Measurements from ENCODE around the gene PACSIN3.

The PACSIN3 gene

DNA sequence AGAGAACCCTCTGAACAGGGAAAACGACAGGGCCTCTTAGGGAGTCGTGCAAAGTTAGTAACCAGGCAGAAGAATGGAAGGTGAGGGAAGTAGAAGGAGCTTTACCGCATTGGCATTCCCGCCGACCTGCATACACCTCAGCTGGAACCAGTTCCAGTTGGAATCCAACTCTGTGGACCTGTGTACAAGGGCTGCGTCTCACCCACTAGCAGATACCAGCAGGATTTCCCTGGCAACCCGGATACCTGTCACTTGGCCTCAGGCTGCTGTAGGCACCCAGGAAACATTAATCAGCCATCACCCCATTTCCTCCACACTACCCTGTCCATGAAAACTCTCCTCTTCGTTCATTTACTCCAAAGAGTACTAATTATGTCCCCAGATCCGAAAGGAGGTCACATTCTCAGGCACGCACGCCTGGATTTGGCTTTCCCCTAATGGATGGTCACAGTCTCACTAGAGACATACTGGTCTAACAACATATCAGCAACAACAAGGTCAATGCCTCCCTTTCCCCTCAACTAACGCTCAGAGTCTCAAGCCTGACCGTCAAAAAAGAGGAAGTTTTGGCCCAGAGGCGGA, 10.4 kb downstream of the PACSIN3 start:
- no peak for DNase-seq

- DNase-seq = no peak
Measured at GRCh38 chr11:47172740-47173336, 13.4 kb downstream of the PACSIN3 start.

- DNase-seq = no peak
Measured at GRCh38 chr11:47171856-47172255, 14.4 kb downstream of the PACSIN3 start.

DNA sequence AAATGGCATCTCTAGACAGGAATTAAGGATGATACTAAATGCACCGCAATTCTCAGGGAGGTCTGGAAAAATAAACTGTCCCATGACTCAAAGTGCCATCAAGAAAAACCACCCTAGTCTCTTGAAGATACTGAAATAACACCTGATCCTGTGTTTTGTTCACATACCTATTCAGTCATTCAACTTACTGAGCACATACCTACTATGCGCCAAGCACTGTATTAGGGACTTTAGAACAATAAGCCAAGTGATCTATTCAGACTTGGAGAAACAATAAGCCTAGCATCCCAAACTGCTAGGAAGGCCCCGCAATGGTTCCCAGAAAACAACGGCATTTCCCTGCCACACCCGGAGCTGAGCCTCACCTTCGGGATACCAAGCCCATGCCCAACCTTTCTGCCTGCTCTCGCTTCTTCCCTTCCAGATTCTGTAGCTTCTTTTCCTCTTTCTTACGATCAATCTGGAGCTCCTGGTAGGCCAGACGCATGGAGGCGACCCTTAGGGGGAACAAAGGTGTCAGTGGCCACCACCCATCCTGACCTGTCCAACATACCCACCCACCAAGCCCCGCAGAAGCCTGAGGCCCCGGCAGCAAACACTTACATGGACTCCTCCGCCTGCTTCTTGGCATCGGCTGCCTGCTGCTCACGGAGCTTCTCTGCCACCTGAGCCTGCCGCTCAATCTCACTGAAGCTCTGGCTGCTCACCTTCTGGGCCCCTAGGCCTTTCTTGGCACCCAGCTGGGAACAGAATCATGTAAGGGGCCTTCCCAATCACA, 15.0 kb downstream of the PACSIN3 start:
- no peak for DNase-seq

GRCh38 chr11:47166368-47166767, 19.9 kb downstream of the PACSIN3 start:
- DNase-seq = no peak

- DNase-seq = no peak
Measured at GRCh38 chr11:47165253-47165840, 20.9 kb downstream of the PACSIN3 start.

DNA sequence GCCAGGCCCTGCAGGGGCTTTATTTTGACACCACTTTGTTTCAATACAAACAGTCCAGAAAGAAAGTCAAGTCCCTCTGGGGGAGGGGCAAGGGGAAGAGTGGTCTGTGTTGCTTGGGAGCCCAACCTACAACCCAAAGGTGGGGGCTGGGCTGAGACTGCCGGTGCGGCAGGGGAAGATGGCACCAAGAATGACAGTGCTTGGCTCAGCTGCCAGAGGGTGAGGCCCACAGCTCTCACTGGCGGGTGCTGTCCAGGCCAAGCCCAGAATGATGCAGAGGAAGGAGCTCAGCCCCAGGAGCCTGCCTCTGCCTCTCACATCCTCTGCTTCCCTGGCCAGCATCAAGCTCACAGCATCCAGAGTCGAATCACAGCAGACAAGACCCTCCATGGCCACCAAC, 21.9 kb downstream of the PACSIN3 start:
- no peak for DNase-seq

GRCh38 chr11:47163898-47164297, 22.3 kb downstream of the PACSIN3 start:
- no peak for DNase-seq

DNA sequence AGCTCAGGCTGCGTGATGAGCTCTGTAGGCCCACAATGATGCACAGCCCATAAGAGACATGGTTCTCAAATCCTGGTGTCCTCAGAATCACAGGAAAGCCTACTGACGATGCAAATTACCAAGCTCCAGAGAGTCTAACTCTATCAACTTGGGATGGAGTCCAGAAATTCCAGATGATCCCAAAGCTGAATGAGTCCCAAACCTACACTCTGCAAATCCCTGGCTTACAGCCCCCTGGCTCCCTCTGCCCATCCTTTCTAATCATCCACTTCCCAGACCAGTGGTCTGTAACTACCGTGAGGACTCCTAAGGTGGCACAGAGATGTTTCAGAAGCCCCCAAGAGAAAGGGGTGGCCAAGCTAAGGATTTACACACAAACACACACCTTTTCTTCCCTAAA, 23.0 kb downstream of the PACSIN3 start:
- DNase-seq = no peak

DNA sequence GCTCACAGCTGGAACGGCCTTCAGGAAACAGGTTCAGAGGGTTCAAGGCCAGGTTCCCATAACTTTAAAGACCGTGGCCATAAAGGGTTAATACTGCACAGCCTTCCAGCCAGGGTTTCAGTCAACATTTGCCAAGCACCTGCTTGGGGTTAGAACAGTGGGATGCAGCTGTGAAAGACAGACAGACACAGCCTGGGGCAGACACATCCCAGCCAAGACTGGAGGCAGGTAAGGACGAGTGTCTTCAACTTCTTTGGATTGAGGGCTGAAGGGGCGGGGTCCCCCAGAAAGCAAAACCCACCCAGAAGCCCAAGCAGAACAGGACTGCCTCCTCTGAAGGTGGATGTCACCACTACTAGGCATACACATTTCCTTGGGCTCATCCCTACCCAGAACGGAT, 23.8 kb downstream of the PACSIN3 start:
- DNase-seq = no peak

GRCh38 chr11:47161890-47162289, 24.3 kb downstream of the PACSIN3 start:
- DNase-seq = no peak

GRCh38 chr11:47161134-47161854, 24.9 kb downstream of the PACSIN3 start:
- DNase-seq = peak; percentile 62

- DNase-seq = no peak
Measured at GRCh38 chr11:47160753-47161133, 25.5 kb downstream of the PACSIN3 start.

- DNase-seq = no peak
Measured at GRCh38 chr11:47158242-47158641, 28.0 kb downstream of the PACSIN3 start.

DNA sequence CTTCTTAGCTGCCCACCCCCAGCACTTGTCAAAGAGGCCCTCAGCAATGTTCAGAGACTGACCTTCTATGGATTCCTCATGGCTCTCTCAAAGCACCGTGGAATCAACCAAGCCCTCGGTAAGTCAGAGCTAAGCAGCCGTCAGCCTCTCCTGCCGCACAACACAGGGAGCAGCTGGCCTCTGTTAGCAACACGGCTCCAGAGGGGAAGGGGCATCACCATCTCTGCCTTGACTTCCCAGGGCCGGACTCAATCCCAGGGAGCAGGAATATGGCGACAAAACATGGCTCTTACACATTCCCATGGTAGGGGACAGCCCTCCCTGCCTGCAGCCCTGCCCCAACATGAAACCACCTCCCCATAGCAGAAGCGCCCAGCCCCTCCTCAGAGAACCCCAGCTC, 28.4 kb downstream of the PACSIN3 start:
- DNase-seq = no peak

- no peak for DNase-seq
Measured at GRCh38 chr11:47156951-47157350, 29.3 kb downstream of the PACSIN3 start.

GRCh38 chr11:47156333-47156732, 29.9 kb downstream of the PACSIN3 start:
- no peak for DNase-seq

GRCh38 chr11:47155879-47156278, 30.4 kb downstream of the PACSIN3 start:
- no peak for DNase-seq

DNA sequence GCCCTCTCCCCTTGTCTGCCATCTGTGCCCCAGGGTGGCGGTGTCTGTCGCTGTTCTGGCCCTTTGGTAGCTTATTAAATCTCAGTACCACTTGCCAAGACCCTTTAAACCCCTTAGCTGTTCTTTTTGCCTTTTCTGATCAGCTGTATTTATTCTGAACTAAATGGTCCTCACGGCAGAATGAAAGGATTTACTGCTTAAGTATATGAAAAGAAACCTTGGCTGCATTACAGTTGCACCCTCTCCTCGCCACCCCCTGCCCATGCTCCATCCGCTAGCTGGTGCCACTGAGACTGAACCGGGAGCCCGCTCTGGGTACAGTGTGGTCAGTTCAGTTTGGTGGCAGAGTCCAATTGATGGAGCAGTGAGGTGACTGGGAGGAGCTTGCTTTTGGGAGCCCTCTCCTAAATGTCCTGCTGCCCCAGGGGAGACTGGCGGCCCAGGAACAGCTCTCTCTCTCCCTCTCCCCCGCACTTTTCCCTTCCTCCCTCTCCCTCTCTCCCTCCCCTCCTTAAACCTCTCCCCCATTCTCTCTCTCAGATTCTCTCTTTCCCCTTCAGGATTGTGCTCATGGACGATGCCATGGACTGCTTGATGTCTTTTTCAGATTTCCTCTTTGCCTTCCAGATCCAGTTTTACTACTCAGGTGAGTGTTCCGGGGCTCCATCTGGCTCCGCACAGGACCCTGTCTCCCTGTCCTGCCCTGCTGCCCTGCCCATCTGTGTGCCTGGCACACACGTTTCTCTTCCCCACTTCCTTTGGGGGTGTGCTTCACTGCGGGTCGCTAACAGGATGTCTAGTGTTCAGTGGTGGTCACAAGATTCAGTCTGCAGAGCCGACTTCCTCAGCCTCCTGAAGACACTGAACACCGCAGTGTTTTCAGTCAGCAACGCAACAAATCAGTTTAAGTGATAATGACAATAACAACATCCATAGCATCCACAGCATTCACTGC, 31.3 kb downstream of the PACSIN3 start:
- no peak for DNase-seq

- peak; percentile 71 for DNase-seq
Measured at GRCh38 chr11:47152953-47153950, 33.0 kb downstream of the PACSIN3 start.

Measured in fibroblast of skin of right quadriceps (primary cell).